DND-41 (cell line): ENCODE measurements around the gene WIPF3.

Experiments
- EZH2 ChIP-seq: IDR thresholded peaks from 3 replicates; pipeline ENCODE4 v1.6.1; 2012; ENCODE audit warnings: borderline replicate concordance, low read depth, mild to moderate bottlenecking, moderate library complexity, low read length, inconsistent platforms; ENCODE audit not compliant: severe bottlenecking
- TF ChIP-seq, protein P1 (sequence below): IDR thresholded peaks from 2 replicates; pipeline ENCODE4 v1.5.1; 2012; ENCODE audit warnings: borderline replicate concordance, low read length, moderate library complexity, mild to moderate bottlenecking; ENCODE audit not compliant: poor library complexity, severe bottlenecking; ENCODE audit errors: extremely low read depth

DNA sequence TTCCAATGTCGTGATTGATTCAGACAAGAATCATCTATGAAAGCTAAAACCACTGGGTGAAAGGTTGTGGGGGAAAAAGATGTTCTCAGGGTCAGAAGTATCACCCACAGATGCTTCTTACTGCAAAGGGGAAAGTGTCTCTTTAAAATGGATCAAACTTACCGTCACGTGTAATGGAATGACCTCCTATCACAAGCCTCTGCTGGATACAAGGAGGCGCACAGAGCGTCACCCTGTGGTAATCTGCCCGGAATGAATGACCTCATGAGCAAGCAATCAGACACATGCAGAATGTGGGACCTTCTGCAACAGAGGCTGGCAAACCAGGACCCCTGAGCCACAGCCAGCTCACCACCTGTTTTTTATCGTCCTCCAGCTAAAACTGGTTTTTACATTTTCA, 33.0 kb downstream of the WIPF3 start:
- TF ChIP-seq, protein P1, sequence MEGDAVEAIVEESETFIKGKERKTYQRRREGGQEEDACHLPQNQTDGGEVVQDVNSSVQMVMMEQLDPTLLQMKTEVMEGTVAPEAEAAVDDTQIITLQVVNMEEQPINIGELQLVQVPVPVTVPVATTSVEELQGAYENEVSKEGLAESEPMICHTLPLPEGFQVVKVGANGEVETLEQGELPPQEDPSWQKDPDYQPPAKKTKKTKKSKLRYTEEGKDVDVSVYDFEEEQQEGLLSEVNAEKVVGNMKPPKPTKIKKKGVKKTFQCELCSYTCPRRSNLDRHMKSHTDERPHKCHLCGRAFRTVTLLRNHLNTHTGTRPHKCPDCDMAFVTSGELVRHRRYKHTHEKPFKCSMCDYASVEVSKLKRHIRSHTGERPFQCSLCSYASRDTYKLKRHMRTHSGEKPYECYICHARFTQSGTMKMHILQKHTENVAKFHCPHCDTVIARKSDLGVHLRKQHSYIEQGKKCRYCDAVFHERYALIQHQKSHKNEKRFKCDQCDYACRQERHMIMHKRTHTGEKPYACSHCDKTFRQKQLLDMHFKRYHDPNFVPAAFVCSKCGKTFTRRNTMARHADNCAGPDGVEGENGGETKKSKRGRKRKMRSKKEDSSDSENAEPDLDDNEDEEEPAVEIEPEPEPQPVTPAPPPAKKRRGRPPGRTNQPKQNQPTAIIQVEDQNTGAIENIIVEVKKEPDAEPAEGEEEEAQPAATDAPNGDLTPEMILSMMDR: no peak
- no peak for TF ChIP-seq EZH2
